ENCODE data around the gene FBLN5.

Gene FBLN5

DNA sequence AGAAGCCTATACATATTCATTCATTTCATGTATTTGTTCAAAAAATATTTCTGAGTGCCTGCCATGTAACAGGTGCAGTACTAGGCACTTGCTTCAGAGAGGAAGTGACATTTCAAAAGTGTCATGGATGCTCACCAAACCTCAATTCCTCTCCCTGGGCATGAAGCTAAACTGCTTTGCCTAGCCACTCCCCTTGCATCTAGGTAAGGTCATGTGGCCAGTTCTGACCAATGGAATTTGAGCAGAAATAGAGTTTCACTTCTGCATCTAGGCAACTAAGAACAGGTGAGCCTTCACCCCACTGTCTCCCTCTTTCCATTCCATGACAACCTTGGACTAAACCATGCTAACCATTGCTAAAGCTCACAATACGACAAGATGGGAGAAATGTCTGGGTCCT is 107.7 kb downstream of the FBLN5 start:
- DNase-seq (ENCODE audit: low read depth), result no peak
- H3K4me3 ChIP-seq (ENCODE audit: low read depth, low read length), result no peak overlapping the region
- TF ChIP-seq POLR2A (IDR thresholded peaks at IDR 0.05; ENCODE audit: extremely low read depth, insufficient read length) (no peak), MYC (IDR thresholded peaks at IDR 0.05; ENCODE audit: low read depth, low read length) (no peak)
- TF ChIP-seq, protein P1, sequence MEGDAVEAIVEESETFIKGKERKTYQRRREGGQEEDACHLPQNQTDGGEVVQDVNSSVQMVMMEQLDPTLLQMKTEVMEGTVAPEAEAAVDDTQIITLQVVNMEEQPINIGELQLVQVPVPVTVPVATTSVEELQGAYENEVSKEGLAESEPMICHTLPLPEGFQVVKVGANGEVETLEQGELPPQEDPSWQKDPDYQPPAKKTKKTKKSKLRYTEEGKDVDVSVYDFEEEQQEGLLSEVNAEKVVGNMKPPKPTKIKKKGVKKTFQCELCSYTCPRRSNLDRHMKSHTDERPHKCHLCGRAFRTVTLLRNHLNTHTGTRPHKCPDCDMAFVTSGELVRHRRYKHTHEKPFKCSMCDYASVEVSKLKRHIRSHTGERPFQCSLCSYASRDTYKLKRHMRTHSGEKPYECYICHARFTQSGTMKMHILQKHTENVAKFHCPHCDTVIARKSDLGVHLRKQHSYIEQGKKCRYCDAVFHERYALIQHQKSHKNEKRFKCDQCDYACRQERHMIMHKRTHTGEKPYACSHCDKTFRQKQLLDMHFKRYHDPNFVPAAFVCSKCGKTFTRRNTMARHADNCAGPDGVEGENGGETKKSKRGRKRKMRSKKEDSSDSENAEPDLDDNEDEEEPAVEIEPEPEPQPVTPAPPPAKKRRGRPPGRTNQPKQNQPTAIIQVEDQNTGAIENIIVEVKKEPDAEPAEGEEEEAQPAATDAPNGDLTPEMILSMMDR (IDR thresholded peaks at IDR 0.05; ENCODE audit: low read depth, low read length), result no peak
- TF ChIP-seq, protein P2, sequence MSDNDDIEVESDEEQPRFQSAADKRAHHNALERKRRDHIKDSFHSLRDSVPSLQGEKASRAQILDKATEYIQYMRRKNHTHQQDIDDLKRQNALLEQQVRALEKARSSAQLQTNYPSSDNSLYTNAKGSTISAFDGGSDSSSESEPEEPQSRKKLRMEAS (IDR thresholded peaks at IDR 0.05; ENCODE audit: low read depth, low read length), result no peak

DNA sequence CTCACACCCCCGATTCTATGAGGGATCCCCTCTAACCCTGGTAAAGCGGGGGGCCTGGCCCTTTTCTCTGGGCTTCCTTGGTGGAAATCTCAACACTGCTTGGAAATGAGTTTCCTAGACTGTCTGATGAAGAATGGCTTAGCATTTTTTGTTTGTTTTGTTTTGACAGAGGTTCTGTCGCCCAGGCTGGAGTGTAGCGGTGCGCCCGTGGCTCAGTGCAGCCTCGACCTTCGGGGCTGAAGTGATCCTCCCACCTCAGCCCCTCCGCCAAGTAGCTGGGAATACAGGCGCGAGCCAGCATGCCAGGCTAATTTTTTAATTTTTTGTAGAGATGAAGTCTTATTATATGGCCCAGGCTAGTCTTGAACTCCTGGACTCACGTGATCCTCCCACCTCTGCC is 110.4 kb downstream of the FBLN5 start:
- no peak overlapping the region for H3K4me3 ChIP-seq (ENCODE audit: low read depth, low read length)
- DNase-seq (ENCODE audit: low read depth), result no peak
- TF ChIP-seq, protein P2 (IDR thresholded peaks at IDR 0.05; ENCODE audit: low read depth, low read length), result no peak
- TF ChIP-seq MYC (IDR thresholded peaks at IDR 0.05; ENCODE audit: low read depth, low read length), result no peak
- no peak for TF ChIP-seq POLR2A (IDR thresholded peaks at IDR 0.05; ENCODE audit: extremely low read depth, insufficient read length)
- TF ChIP-seq, protein P1 (IDR thresholded peaks at IDR 0.05; ENCODE audit: low read depth, low read length), result no peak

DNA sequence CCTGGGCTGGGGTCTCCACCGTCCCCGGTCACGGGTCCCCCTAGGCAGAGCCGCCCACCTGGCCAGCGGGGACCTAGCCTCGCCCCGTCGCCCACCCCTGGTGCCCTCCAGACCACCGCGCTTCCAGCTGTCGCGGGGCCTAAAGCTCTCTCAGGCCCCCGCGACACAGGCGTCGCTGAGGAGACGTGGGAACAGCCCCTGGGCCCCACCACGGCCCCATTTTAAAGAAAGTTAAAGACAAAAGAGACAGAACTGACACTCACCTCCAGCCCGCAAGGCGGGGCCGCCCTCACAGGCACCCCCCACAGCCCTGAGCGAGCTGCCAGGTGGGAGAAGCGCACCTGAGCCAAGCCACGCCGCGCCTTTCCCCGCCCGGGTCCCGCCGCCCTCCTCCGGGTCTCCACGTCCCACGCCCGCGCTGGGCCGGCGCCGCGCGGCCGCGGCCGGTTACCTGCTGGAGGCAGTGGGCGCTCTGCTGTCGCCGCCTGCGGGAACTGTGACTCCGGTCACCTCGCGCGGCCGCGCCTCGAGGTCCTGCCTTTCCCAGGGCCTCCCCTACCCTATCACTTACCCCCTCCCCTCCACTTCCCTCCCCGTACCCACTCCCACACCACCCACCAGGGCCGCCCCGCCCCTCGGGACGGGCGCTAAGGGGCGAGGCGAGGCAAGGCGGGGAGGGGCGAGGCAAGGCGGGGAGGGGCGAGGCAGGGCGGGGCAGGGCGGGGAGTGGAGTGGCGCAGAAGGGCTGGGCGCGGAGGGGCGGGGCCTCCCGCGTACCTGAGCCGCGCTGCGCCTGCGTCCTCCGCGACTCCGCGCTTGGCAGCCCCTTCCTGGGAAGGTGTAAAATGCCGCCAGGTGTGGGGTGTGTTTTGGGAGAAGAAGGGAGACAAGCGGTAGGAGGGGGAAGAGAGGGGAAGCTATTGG is 111.3 kb downstream of the FBLN5 start:
- H3K4me3 ChIP-seq (ENCODE audit: low read depth, low read length), result no peak overlapping the region
- no peak for DNase-seq (ENCODE audit: low read depth)
- TF ChIP-seq POLR2A (IDR thresholded peaks at IDR 0.05; ENCODE audit: extremely low read depth, insufficient read length), result no peak
- no peak for TF ChIP-seq MYC (IDR thresholded peaks at IDR 0.05; ENCODE audit: low read depth, low read length)
- TF ChIP-seq, protein P1 (IDR thresholded peaks at IDR 0.05; ENCODE audit: low read depth, low read length), result no peak
- TF ChIP-seq, protein P2 (IDR thresholded peaks at IDR 0.05; ENCODE audit: low read depth, low read length), result no peak

DNA sequence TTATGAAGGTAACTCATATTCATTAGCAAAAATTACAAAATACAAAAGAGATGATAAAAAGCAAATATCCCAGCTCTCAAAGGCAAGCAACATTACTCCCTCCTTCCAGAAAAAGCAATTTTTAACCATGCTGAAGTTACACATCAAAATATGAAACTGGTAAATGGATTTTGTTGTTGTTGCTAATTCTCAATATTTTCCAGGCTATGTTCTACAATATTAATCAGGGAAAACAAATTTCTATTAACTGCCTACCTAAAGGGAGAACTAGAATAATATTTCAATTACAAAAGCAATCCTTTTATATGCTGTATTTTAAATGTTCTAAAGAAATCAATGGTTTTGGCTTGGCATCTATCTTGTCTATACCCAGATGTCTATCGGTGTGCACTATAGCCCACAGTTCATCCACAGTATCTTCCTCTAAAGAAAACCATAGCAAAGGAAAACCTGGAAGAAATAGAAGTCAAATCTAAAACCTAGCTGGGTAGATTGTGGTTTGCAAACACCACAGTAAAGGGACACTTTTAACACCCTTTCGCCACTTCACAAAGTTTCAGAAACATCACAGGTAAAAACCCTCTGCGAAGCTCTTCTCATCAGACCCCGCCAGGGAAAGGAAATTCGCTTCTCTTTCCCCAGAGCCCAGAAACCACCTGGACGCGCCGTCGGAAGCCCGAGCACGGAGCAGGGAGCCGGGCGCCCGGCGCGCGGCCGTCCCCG is 112.1 kb downstream of the FBLN5 start:
- DNase-seq (ENCODE audit: low read depth), result no peak
- TF ChIP-seq, protein P2 (IDR thresholded peaks at IDR 0.05; ENCODE audit: low read depth, low read length), result no peak
- TF ChIP-seq, protein P1 (IDR thresholded peaks at IDR 0.05; ENCODE audit: low read depth, low read length), result no peak
- no peak for TF ChIP-seq MYC (IDR thresholded peaks at IDR 0.05; ENCODE audit: low read depth, low read length)
- no peak for TF ChIP-seq POLR2A (IDR thresholded peaks at IDR 0.05; ENCODE audit: extremely low read depth, insufficient read length)
- H3K4me3 ChIP-seq (ENCODE audit: low read depth, low read length), result no peak overlapping the region

DNA sequence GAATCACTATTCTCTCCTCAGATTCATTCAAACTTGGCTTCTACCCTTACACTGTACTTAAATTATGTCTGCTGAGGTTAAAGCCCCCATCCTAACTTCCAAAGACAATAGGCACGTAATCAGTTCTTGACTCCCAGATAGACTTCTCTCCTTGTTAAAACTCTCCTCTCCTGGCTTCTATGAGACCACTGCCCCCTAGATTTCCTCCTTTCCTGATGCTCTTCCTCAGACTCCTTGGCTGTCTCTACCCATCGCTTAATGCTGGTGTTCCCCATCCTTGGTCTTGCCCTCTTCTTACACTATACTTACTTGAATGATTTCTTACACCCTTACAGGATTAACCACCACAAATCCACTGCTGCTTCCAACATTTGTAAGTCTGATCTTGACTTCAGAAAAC is 112.9 kb downstream of the FBLN5 start:
- H3K4me3 ChIP-seq (ENCODE audit: low read depth, low read length), result no peak overlapping the region
- no peak for DNase-seq (ENCODE audit: low read depth)
- TF ChIP-seq, protein P1 (IDR thresholded peaks at IDR 0.05; ENCODE audit: low read depth, low read length), result no peak
- no peak for TF ChIP-seq POLR2A (IDR thresholded peaks at IDR 0.05; ENCODE audit: extremely low read depth, insufficient read length)
- TF ChIP-seq MYC (IDR thresholded peaks at IDR 0.05; ENCODE audit: low read depth, low read length), result no peak
- TF ChIP-seq, protein P2 (IDR thresholded peaks at IDR 0.05; ENCODE audit: low read depth, low read length), result no peak
